NCI-H748 (cell line): ENCODE results near the gene LONP2.
"Not testable (repeated sequence)": the region's sequence is repeated elsewhere in the genome, so short reads cannot be mapped to it uniquely, and the experiment has no call there.

ENCODE experiments used
- DNase-seq: peaks from one replicate; lab custom pipeline; 2025; ENCODE audit not compliant: unreplicated experiment; lab: John Stamatoyannopoulos, UW

LONP2 gene

GRCh38 chr16:48287239-48287638, 43.1 kb downstream of the LONP2 start:
- no peak for DNase-seq

DNA sequence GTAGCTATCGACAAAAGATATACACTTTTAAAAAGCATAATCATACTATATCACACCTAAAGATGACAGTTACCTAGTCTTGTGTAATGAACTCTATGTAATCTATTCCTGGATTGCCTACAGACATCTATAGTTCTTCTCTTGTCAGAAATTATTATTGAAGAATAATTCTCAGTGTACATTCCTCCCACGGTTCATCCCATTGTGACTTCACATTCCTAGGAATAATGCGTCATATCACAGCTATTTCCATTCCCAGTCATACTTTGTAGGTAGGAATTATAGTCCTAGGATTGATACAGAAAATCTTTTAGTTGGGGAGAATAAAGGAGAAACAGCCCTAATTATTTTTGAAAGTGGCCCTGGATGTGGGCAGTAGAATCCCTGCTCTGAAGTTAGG, 47.2 kb downstream of the LONP2 start:
- DNase-seq: no peak

- no peak for DNase-seq
Observed at GRCh38 chr16:48291754-48292153, 47.7 kb downstream of the LONP2 start.

- DNase-seq: no peak
Observed at GRCh38 chr16:48292452-48292851, 48.4 kb downstream of the LONP2 start.

GRCh38 chr16:48294724-48295123, 50.6 kb downstream of the LONP2 start:
- no peak for DNase-seq

- DNase-seq: no peak
Observed at GRCh38 chr16:48295488-48296281, 51.6 kb downstream of the LONP2 start.

- no peak for DNase-seq
Observed at GRCh38 chr16:48299471-48299870, 55.4 kb downstream of the LONP2 start.

DNA sequence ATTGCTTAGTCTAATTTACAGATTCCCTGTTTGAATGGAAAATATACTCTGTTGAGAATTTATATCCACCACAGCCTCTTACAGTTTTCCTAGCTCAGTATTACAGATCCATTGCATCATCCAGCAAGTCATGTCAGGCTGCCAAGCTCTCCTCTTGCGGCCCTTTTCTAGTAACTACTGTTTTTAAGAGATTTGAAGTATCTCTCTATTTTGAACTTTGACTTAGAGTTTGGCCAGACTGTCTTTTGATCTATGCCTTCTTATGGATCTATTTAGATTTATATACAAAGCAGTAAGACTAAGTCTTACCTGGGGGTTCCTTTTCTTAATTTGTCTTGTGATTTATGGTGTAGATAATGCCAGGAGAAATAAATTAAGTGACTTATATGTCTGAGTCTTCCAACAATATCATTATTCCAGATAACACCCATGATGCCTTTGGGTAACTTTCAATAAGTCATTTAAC, 56.3 kb downstream of the LONP2 start:
- no peak for DNase-seq

DNA sequence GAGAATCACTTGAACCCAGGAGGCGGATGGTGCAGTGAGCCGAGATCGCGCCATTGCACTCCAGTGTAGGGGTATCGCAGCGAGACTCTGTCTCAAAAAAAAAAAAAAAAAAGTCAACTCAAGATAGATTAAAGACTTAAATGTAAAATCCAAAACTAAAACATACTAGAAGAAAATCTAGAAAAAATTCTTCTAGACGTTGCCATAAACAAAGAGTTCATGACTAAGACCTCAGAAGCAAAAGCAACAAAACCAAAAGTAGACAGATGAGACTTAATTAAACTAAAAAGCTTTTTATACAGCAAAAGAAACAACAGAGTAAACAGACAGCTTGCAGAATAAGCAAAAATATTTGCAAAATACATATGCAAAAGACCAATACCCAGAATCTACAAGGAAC, 64.4 kb downstream of the LONP2 start:
- DNase-seq: no peak

- DNase-seq: no peak
Observed at GRCh38 chr16:48310908-48311641, 67.0 kb downstream of the LONP2 start.

- DNase-seq: not testable (repeated sequence)
Observed at GRCh38 chr16:48313905-48314304, 69.8 kb downstream of the LONP2 start.

DNA sequence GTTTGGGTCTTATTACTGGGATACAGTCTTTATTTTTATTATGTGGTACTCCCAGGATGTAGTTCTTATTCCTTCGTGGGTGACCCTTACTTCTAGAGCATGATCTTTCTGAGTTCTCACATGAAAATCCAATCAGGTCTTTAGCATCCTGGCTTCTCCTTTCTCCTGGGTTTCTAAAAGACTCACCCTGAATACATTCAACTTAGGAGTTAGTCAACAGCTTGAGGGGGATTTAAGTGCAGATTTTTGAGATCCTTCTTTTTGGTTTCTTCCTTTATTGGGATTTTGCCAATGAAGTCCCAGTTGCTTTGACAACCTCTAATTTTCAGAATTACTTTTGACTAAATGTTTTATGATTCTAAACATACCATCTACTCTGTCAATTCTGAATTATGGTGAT, 72.9 kb downstream of the LONP2 start:
- no peak for DNase-seq

GRCh38 chr16:48317614-48318315, 73.7 kb downstream of the LONP2 start:
- DNase-seq: no peak

GRCh38 chr16:48318630-48319029, 74.5 kb downstream of the LONP2 start:
- no peak for DNase-seq

DNA sequence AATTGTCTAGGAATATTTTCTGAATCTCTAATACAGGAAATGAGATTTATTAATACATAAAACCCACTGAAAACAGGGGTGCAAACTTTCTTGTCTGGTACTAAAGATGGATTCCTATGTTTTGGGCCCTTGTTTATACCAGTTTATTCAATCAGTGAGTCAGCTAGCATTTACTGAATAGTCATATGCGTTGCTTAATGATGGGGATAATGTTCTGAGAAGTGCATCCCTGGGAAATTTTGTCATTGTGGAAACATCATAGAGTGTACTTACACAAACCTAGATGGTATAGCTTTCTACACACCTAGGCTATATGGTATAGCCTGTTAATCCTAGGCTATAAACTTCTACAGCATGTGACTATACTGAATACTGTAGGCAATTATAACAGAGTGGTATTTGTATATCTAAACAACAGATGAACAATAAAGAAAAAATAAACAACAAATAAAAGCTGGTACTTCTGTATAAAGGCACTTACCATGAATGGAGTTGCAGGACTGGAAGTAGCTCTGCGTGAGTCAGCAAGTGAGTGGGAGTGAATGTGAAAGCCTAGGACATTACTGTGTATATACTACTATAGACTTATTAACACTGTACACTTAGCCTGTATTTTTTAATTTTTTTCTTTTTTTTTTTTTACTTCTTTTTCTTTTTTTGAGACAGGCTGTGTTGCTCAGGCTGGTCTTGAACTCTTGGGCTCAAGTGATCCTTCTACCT, 77.4 kb downstream of the LONP2 start:
- no peak for DNase-seq

DNA sequence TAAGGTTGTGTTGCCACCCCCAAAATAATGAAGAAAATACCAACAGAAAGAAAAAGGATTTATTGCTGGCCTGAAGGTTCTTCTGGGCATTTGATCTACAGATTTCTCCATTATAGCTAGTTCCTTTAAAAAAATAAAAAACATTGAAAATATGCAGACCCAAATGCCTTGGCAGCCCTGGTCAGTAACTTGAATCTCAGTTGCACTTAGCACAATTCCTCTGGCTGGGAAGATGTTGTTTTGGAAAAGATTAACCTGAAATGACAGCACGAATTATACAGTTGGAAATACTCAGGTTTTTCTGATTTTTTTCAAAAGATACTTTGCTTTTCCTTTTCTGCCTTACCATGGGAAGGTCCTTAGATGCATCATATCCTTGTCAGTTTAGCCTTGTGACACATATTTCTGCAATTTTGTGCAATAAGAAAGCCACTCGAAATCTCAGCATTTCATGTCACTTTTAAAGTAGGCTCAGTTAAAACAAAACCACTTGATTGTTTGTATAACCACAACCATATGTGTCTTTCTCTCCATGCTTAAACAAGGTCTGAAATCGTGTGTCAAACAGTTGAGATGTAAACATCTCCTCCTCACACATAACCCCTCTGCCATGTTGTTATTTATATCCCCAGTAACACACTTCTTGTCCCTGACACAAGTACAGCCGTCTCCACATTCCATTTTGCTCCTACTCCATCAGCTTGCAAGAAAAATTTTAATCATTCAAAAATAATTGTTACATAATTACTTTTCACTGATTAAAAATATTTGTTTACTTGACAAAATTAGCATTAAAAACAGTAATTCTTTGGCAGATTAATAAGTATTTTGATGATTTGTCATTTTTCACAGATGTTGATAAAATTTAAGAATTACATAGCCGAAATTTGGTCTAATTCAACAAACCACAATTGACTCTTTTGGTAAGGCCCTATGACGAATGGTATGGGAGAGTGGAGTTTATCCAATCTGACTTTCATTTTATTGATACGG, 80.0 kb downstream of the LONP2 start:
- no peak for DNase-seq

DNA sequence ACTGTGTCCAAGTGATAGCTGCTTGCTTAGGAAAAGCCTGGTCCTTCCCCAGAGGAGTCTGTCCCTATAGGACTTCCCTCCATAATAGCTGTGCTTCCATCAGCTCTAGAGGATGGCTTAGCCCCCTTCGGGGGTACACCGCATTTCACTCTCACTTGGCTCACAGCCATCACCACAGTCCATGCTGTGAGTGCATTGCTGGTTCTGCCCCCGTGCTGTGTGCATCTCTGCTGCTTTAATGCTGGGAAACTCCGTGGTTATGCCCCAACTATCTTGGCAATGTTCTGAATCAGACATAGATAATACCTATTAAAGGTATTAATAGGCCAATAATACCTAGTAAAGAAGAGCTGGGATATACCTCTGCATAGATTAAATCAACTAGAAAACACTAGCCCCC, 82.8 kb downstream of the LONP2 start:
- no peak for DNase-seq

DNA sequence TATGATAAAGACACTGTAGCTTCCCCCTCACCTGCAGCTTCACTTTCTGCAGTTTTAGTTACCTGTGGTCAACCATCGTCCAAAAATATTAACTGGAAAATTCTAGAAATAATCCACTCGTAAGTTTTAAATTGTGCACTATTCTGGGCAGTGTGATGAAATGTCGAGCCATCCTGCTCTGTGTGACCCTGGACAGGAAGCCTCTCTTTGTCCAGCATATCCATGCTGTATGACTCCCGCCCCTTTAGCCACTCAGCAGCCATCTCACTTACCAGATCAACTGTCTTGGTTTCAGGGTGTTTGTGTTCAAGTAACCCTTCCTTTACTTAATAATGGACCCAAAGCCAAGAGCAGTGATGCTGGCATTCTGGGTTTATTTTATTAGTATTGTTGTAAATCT, 85.0 kb downstream of the LONP2 start:
- DNase-seq: no peak

DNA sequence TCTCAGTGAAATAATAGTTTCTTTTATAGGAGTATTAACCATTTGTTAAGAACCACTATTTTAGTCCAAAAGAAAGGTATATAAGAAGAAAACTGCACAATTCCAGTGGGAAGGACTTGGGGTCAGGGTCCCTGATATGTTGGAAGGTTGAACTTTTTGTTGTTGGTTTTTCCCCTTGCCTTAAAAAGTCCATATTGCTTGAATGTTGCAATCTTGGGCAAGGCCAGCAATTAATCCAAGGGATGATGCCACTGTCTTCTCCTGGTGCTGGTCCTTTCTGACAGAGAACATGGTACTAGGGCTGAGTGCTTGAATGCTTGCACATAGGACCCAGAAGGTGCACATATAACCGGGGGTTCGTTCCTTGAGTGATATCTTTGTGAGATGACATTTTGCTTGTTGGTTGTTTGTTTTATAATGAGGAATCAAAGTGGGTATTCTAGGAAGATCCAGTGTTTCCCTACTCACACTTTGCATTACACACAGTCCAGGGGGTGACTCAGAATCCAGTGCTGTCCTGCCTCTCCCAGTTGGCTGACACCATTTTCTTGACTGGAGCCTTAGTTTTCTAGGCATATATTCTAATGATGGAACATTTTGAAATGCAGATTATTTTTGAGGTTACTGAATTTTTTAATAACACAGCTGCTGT, 86.2 kb downstream of the LONP2 start:
- no peak for DNase-seq

DNA sequence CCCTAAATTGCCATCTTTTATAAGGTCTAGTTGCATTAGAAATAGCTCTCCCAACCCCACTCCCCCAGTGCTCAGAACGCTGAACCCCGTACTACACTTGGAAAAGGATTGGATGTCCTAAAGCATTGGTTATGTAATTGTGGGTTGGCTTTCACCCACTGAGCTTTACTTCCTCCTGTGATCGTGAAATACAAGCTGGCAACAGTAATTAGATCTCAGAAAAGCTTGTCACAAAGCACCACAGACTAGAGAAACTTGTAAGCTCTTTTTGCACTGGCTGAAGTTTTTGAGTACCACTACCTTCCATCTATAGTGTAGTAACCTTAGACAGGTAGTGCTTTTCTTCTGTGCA, 86.7 kb downstream of the LONP2 start:
- DNase-seq: no peak
